LNCAP (cell line): ENCODE results near the gene CNGB1.

Source experiments
- CTCF ChIP-seq: fragments of 450-650 bp; IDR thresholded peaks from 2 replicates; pipeline ENCODE4 v1.5.1; 2017; ENCODE audit warnings: mild to moderate bottlenecking

The CNGB1 gene

DNA sequence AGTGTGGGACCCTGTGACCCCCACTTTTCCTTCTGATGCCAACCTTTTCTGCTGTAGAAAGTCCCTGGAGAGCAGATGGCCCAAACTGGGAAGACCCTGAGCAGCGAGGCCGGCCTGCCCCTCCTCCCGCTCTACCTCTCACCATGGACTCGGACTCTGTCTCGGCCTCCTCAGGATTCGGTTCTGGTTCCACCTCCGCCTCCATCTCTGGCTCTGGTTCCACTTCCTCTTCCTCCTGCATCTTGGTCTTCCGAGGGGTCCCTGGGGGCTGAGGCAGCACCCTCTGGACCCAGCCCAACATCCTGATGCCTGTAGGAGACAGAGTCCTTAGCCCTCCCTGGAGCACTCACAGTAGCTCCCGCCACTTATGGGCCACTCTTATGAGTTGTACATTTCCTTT lies 3.9 kb downstream of the CNGB1 start:
- no peak for TF ChIP-seq CTCF

GRCh38 chr16:57966204-57966771 lies 4.6 kb downstream of the CNGB1 start:
- TF ChIP-seq CTCF: no peak

GRCh38 chr16:57964157-57964700 lies 6.7 kb downstream of the CNGB1 start:
- TF ChIP-seq CTCF: no peak

DNA sequence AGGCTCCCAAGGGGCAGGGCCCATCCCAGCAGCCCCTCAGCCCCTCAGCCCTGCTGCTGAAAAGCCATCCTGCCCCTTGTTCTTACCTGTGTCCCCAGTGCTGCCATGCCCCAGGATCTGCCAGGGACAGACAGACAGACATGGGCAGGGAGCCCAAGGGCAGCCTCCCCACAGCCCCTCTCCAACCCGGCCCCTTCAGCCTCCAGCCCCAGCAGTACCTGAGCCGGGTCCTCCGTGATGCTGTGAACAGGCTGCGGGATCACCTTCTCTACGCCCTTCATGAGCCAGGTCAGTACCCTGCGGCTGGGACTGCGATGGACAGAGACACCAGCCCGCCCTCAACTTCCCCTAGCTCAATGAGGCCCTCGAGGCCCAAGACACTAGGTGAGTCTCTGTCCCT lies 8.2 kb downstream of the CNGB1 start:
- TF ChIP-seq CTCF: no peak

DNA sequence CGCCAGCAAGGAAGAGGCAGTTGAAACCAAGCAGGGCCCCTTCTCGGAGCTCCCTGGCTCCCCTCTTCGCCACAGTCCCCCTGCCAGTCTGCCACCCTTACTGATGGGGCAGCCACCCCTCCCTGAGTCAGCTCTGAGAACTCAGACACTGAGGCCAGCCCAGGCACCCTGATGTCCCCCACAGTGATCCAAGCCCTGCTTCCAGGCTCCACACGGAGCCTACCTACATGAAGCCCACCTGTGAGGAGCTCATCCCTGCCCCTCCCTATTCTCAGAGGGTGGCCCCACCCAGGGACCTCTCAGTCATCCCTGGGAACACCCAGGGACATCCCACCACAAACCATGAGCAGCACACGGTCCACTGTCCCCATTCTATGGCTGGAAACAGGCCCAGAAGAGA lies 8.9 kb downstream of the CNGB1 start:
- no peak for TF ChIP-seq CTCF

DNA sequence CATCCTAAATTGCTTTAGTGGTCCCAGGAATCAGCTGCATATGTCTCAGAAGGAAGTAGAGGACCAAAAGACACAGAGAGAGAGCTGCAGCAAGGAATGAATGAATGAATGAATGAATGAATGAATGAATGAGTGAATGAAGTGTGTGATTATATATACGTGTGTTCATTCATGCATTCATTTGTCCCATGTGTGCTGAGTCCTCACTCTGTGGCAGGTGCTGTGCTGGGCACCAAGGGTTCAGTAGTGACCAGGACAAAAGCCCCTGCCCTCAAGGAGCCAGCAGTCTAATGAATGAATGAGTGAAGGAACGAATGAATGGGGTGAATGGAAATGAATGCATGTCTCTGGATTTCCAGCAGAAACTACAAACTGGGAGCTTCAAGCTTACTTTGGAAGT lies 9.4 kb downstream of the CNGB1 start:
- no peak for TF ChIP-seq CTCF

GRCh38 chr16:57960826-57961472 lies 10.0 kb downstream of the CNGB1 start:
- TF ChIP-seq CTCF: no peak
